ENCODE data around the gene CCT2.
A peak's percentile ranks its signal among the peaks of the same experiment; 100 is the strongest.
"Not testable (repeated sequence)": the region's sequence is repeated elsewhere in the genome, so short reads cannot be mapped to it uniquely, and the experiment has no call there.

CCT2 gene

DNA sequence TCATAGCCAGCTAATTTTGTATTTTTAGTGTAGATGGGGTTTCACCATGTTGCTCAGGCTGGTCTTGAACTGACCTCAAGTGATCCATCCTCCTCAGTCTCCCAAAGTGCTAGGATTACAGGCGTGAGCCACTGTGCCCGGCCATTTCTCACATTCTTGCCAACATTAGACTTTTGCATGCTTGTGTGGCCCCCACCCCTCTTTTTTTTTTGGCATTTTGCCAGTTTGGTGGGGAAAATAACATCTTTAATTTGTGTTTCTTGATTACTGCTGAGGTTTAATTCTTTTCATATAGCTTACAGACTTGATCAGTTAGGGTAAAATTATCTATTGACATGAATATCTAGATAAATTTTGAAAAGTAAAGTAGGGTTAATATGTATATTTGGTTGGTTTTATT is 3.8 kb downstream of the CCT2 start:
- DNase-seq = no peak

DNA sequence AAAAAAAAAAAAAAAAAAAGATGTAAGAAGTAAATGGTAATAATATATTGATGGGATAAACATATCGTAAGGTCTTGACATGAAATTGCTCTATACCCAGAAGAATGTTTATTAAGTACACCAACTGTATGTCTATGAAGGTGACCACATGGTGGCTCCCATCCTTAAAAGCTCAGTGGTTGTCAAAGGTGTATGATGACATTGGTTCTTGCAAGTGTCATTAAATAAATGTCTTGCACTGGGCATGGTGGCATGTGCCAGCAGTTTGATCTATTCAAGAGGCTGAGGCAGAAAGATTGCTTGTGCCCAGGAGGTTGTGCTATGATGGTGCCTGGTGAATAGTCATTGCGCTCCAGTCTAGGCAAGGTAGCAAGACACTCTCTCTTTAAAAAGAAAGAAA is 10.4 kb downstream of the CCT2 start:
- DNase-seq = no peak

- DNase-seq = no peak
These were observed 13.0 kb downstream of the CCT2 start for GRCh38 chr12:69598174-69598753.

- no peak for DNase-seq
These were observed 15.5 kb downstream of the CCT2 start for GRCh38 chr12:69600804-69601203.

DNA sequence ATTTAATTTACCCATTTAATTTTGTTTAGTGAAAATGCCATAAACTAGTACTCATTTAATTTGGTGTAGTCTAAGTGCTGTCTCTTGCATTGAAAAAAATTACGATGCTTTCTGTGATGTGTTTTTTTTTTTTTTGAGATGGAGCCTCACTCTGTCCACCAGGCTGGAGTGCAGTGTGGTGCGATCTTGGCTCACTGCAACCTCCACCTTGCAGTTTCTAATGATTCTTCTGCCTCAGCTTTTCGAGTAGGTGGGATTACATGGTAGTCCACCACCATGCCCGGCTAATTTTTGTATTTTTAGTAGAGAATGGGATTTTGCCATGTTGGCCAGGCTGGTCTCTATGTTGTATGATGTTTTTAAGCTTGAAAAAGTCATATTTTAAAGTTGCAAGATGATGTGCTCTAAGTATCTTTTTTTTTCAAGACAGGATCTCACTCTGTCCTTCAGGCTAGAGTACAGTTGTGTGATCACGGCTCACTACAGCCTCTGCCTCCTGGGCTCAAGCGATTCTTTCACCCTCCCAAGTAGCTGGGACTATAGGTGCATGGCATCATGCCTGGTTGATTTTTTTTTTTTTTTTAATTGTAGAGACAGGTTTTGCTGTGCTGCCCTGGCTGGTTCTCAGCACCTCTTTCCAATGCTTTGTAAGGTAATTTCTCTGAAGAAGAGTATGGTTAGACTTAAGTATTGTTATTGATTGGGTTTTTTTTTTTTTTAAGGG is 16.9 kb downstream of the CCT2 start:
- no peak for DNase-seq

DNA sequence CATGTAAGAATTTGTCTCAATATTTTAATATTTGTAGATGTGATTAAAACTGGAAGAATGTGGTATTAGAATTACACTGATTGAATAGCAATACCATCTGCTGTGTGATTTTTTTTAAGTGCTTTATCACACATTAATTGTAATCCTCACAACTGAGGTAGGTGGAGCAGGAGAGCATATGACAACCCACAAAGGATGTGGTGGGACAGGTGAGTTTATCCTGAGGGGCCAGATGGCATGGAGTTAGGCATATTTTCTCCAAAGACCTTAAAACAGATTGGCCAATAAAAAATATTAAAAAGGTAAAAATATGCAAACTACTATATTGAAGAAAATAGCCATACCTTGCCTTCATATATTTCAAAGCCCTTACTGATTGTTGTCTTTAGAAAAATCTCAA is 17.7 kb downstream of the CCT2 start:
- no peak for DNase-seq

GRCh38 chr12:69603556-69603955 is 18.3 kb downstream of the CCT2 start:
- not testable (repeated sequence) for DNase-seq

- not testable (repeated sequence) for DNase-seq
These were observed 19.0 kb downstream of the CCT2 start for GRCh38 chr12:69604275-69604674.

GRCh38 chr12:69608114-69608513 is 22.9 kb downstream of the CCT2 start:
- peak; percentile 17 for DNase-seq

DNA sequence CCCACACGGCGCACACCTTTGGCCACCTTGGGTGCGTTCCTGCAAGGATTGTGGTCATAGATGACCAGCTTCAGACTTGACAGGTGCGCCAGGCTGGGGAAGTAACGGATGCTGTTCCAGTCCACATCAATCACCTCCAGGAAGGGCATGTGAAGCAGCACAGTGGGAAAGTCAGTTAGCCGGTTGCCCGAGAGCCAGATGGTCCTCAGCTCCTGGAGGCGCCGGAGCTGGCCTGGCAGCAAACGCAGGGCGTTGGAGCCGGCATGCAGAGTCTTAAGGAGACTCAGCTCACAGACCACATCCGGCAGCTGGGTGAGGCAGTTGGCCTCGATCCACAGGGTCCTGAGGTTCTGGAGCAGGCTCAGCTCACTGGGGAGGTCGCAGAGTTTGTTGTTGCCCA is 24.9 kb downstream of the CCT2 start:
- DNase-seq = no peak

DNA sequence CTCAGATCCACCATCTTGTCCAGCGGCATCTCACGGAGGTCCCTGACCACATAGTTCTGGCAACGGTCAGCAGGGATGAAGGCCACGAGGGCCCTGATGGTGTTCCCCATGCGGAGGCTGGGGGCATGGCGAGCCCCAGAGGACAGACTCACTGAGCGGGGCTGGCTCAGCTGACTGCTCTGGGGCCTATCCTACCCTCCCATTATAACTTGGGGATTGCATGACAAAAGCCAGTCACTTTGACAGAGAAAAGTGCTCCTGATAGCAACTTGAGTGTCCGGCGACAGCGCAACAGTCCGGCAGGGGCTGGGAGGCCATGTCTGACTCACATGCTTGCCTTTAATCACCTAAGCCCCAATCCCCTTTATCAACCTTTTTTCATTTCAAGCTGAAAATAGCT is 25.5 kb downstream of the CCT2 start, which contains the start of gene LRRC10:
LRRC10 (minus strand) TSS at position 179 of the 400 bp plus-strand sequence; CDS start at position 110, 69 bp downstream.
- no peak for DNase-seq

- no peak for DNase-seq
These were observed 28.1 kb downstream of the CCT2 start for GRCh38 chr12:69613351-69613750.

DNA sequence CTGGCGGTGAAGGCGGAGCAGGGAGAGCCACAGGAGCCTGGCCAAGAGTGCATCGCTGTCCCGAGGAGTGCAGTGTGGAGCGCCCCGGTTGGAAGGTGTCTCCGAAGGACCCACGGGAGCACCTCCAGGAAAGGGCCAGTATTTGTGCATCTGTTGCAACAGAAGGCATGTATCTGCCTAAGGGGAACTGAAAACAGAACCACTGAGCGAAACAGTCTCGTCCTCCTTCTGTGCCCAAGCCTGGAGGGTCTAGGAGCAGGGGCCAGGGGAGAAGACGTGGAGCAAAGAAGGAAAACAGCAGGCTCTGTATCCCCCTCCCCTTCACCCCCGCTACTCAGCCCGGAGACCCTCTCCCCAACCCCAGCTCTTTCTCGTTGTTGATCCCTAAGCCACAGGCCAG is 30.8 kb downstream of the CCT2 start:
- no peak for DNase-seq

DNA sequence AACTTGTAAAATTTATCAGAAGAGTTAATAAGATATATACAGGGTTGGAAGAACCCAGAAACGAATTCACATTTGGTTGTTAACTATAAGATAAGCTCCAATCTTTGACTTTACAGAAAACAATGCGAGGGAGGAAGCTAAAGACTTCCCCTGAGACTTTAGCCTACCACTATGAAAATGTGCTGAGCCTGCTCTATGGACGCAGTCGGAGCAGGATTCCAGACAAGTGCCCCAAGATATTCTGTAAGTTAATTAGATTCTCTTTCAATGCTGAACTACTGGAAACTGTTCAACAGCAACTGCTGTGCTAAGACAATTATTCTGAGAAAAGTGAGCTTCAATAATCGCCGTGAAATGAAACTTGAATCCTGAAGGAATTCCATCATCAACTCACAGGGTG is 33.8 kb downstream of the CCT2 start:
- no peak for DNase-seq

DNA sequence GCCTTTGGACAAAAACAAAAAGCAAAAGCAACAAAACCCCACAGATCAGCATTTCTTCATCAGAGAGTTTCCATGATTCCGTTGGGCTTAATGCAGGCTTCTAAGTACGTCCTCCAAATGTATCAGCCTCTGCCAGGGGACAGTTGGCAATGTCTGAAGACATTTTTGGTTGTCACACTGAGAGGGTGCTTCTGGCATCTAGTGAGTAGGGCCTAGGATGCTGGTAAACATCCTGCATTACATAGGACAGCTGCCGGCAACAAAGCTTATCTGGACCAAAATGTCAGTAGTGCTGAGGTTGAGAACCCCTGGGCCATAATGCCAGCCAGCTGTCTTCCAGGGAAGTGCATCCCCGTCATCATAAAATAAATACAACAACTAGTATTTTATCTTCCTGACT is 34.8 kb downstream of the CCT2 start:
- DNase-seq = no peak

GRCh38 chr12:69620921-69621320 is 35.7 kb downstream of the CCT2 start:
- DNase-seq = no peak

DNA sequence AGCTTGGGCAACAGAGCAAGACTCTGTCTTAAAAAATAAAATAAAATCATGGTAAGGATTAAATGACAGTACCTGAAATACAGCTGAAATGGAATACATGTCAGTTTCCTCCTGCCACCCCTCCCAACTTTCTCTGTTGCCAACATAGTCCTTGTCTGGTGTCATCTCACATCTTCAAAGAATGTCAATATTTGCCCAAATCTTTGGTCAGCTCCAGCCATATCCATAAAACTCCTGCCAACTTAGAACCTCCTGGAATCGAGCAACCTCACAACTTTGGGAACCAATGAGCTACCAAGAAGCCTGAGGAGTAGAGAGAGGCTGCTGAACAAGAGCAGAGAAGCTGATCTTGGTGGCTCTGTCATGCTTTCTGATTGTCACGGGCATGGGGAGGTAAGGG is 36.3 kb downstream of the CCT2 start:
- DNase-seq = no peak

GRCh38 chr12:69623970-69624369 is 38.7 kb downstream of the CCT2 start:
- no peak for DNase-seq

- no peak for DNase-seq
These were observed 42.2 kb downstream of the CCT2 start for GRCh38 chr12:69627501-69627900.

DNA sequence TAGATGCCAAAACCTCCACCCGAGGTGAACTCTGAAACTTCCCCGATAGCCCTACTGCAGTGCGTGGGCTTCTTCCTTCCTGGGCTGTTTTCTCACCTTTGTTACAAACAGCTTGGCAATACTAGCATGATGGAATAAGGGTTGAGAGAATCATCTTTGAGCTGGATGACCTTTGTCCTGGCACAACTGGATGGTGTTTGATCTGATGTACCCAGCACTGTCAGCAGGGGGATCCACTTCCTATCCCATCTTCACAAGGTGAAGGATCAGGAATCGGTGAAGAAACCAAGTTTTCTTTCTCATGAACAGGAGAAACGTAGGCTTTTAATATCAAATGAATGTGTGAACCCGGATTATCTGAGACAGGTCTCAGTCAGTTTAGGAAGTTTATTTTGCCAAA is 44.9 kb downstream of the CCT2 start:
- no peak for DNase-seq

DNA sequence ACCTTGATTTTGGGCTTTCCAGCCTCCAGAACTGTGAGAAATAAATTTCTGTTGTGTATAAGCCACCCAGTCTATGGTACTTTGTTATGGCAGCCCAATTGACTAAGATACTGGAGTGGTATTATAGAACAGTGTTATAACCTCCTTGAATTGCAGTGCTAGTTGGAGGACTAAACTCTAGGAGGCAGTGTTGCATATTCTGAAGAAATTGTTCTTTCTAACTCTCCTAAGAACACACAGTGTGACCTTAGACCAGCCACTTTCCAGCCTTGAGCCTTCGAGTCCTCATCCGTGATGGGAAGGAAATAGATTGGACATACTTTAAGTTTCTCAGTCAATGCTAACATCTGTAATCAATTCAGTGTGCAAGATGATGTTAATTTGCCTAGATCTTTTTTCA is 47.8 kb downstream of the CCT2 start:
- no peak for DNase-seq

DNA sequence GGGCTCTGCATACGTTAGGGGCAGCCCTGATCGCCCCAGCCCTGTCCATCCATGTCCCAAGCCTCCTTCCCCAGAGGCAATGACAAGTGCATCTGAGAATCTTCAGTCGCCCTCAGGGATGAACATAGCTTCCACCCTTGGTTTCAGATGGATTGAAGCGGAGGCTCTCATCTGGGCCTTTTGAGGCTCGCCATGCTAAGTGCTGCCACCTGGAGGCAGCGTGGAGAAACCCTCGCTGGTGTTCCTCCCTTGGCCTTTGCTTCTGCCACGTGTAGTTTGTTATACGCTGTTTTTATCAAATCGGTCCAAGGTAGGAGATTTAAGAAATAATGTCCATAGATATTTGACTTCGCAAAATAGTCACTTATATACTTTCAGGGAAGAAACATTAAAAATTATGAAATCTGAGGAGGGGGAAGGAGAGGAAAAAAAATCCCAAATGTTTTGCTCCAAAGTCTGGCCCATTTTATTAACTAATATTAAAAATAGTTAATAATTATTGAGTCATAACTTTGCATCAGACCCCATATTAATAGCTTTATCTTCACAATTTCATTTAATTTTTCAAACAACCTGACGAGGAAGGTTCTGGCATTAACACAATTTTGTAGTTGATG is 54.2 kb downstream of the CCT2 start:
- peak; percentile 5 for DNase-seq

GRCh38 chr12:69641546-69641945 is 56.3 kb downstream of the CCT2 start:
- no peak for DNase-seq

DNA sequence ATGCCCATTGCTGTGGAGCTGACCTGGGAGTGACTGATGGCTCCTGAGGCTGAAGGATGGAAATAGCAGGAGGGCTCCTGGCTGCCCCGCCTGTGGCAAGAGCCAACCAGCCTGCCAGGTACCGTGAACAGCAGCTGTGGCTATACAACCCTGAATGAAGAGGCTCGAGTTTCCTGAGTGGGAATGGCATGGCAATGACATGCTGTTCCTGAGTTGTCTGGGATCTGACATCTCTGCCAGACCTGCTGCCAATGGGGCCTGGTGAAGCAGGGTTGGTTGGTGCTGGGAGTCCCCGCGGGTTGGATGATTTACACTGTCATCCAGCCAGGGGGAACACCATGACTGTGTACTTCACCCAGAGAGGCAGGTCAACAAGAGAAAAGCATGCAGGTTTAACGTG is 57.3 kb downstream of the CCT2 start:
- DNase-seq = no peak

- DNase-seq = no peak
These were observed 59.3 kb downstream of the CCT2 start for GRCh38 chr12:69644511-69644910.
